ENCODE data around the gene MBOAT2.
"Not testable (repeated sequence)": the region's sequence is repeated elsewhere in the genome, so short reads cannot be mapped to it uniquely, and the experiment has no call there.

Gene MBOAT2

GRCh38 chr2:8987410-8987809 is 16.1 kb downstream of the MBOAT2 start:
- no peak for DNase-seq

DNA sequence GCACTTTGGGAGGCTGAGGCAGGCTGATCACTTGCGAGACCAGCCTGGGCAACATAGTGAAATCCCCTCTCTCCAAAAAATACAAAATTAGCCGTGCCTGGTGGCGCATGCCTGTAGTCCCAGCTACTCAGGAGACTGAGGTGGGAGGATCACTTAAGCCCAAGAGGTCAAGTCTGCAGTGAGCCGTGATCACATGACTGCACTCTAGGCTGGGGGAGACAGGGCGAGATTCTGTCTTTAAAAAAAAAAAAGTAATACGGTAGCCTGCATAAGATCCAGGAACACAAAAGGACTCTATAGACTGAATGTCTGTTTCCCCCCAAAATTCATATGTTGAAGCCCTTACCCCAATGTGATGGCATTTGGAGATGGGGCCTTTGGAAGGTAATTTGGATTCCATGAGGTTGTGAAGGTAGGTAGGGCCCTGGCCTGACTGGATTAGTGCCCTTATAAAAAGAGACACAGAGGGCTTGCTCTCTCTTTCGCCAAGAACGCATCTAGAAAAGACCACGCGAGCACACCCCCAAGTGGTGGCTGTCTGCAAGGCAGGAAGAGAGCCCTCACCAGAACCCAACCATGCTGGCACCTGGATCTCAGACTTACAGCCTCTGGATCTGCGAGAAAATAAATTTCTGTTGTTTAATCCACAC is 17.0 kb downstream of the MBOAT2 start:
- no peak for DNase-seq

- DNase-seq = no peak
Observed at GRCh38 chr2:8985561-8986326, 17.7 kb downstream of the MBOAT2 start.

GRCh38 chr2:8984855-8985254 is 18.6 kb downstream of the MBOAT2 start:
- DNase-seq = no peak

DNA sequence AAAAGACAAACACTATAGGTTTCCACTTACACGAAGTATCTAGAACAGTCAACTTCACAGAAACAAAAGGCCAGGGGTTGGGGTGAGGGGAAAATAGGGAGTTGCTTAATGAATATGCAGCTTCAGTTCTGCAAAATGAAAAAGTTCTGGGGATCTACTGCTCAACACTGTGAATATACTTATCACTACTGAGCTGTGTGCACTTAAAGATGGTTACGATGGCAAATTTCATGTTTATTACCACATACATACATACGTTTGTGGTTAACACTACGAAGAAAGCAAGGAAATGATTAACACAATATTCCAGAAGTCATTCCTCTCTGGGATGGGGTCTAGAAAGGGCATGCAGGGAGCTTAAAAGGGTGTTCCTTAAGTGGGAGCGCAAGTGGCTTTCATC is 19.3 kb downstream of the MBOAT2 start:
- DNase-seq = no peak

DNA sequence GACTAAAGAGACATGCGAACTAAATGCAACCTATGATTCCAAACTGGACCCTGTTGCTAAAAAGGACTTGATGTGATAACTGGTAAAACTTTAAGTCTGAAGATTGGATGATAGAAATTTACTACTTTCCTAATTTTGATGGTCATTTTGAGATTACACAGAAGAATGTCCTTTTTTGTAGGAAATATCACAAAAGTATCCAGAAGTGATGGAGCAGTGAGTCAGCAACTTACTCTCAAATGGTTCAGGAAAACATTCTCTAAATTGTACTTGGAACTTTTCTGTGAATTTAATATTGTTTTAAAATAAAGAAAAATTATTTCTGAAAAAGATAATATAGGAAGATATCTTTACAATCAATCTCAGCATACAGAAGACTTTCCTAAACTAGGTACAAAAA is 19.9 kb downstream of the MBOAT2 start:
- no peak for DNase-seq

GRCh38 chr2:8981876-8982275 is 21.6 kb downstream of the MBOAT2 start:
- DNase-seq = no peak

GRCh38 chr2:8980096-8980495 is 23.4 kb downstream of the MBOAT2 start:
- no peak for DNase-seq

GRCh38 chr2:8977758-8978157 is 25.7 kb downstream of the MBOAT2 start:
- DNase-seq = no peak

GRCh38 chr2:8976442-8977259 is 26.8 kb downstream of the MBOAT2 start:
- DNase-seq = no peak

DNA sequence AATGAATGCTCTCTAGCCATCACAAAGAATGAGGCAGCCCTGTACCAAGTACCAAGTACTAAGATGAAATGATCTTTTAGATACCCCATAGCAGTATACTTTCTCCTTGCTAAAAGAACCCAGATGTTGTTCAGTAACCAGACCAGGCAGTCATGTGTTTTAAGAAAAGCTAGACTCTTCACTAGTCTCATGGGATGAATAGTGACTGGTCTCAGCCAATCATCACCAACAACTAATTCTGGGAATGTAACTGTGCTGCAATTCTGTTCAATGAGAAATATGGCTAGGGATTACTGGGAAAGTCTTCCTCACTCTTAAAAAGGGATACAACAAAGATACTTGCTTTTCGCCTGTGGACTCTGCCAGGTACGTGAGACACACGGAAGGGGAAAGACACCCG is 29.5 kb downstream of the MBOAT2 start:
- no peak for DNase-seq

DNA sequence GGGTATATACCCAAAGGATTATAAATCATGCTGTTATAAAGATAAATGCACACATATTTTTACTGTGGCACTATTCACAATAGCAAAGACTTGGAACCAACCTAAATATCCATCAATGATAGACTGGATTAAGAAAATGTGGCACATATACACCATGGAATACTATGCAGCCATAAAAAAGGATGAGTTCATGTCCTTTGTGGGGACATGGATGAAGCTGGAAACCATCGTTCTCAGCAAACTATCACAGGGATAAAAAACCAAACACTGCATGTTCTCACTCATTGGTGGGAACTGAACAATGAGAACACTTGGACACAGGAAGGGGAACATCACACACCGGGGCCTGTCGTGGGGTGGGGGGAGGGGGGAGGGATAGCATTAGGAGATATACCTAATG is 30.5 kb downstream of the MBOAT2 start:
- DNase-seq = not testable (repeated sequence)

- DNase-seq = not testable (repeated sequence)
Observed at GRCh38 chr2:8972535-8972934, 30.9 kb downstream of the MBOAT2 start.

DNA sequence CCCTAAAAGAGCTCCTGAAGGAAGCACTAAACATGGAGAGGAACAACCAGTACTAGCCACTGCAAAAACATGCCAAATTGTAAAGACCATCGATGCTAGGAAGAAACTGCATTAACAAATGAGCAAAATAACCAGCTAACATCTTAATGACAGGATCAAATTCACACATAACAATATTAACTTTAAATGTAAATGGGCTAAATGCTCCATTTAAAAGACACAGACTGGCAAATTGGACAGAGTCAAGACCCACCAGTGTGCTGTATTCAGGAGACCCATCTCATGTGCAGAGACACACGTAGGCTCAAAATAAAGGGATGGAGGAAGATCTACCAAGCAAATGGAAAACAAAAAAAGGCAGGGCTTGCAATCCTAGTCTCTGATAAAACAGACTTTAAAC is 34.1 kb downstream of the MBOAT2 start:
- DNase-seq = not testable (repeated sequence)

GRCh38 chr2:8966123-8966908 is 37.2 kb downstream of the MBOAT2 start:
- no peak for DNase-seq

- no peak for DNase-seq
Observed at GRCh38 chr2:8965216-8965969, 38.1 kb downstream of the MBOAT2 start.

- DNase-seq = no peak
Observed at GRCh38 chr2:8962890-8963289, 40.6 kb downstream of the MBOAT2 start.

GRCh38 chr2:8957628-8958027 is 45.9 kb downstream of the MBOAT2 start:
- DNase-seq = no peak

GRCh38 chr2:8956774-8957173 is 46.7 kb downstream of the MBOAT2 start:
- DNase-seq = no peak

DNA sequence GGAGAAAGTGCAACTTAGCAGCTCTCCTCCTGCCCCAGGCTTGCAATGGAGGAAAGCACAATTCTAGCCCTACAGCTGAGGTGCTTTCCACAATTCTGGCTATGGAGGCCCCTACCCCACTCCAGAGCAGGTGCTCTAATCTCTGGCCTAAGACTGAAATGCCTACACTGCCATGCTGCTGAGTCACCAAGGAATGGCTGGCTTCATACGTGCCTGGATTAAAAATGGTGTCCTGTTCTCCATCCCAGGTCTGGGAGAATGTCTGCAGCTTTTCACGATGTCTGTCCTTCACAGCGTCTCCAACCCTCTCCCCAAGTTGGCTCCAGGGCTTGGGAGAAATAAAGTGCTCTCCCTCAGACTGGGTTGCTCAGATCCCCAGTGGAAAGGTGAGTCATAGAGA is 48.5 kb downstream of the MBOAT2 start:
- DNase-seq = no peak

GRCh38 chr2:8953525-8953924 is 50.0 kb downstream of the MBOAT2 start:
- no peak for DNase-seq

DNA sequence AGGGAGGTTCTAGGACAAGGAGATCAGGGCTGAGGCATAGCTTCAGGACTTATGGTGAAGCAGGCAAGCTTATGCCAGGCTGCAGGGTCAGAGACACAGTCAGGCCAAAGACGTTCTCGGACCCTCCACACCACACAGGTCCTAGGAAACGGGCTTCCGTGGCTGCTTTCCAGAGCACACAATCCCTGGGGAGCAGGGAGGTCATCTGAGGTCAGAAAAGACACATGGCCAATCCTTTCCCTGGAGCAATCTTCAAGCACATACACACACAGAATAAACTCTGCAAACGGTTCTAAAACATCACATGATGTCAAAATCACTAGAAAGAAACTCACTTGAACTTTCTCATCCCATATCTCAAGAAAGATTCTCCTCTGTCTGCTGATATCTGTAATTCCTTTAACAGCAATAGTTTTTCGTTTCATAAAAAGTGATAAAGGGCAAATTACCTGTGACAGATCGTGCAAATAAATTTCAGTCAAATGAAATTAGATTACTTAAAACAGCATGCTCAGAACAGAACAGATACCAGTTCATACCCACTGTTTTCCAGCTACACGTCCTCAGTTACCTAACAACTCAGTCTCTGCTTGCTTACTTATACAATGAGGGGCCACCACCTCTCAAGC is 63.9 kb downstream of the MBOAT2 start:
- no peak for DNase-seq

Data from KG1 (cell line).